ENCODE results near the gene INF2.
"Not testable (repeated sequence)": the region's sequence is repeated elsewhere in the genome, so short reads cannot be mapped to it uniquely, and the experiment has no call there.

The INF2 gene

DNA sequence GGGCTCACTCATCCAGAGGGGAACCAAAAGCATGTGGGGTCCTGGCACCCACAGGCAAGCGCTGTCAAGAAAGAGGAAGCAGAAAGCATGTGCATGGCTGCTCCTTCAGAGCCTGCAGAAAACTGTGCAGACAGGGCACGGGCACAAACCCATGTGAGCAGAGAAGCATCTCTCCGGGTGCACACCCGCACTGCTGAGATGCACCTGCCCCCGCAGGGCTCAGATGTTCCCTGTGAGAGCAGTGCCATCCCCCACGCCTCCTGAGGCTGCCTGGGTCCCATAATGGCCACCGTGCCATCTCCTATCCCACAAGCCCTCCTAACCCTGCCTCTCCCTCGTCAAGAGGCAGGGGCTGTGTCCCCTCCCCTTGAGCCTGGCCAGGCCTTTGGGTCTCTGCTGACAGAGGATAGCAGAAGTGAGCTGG lies 32.3 kb upstream of the INF2 start:
- DNase-seq (ENCODE audit: low spot score): no peak

DNA sequence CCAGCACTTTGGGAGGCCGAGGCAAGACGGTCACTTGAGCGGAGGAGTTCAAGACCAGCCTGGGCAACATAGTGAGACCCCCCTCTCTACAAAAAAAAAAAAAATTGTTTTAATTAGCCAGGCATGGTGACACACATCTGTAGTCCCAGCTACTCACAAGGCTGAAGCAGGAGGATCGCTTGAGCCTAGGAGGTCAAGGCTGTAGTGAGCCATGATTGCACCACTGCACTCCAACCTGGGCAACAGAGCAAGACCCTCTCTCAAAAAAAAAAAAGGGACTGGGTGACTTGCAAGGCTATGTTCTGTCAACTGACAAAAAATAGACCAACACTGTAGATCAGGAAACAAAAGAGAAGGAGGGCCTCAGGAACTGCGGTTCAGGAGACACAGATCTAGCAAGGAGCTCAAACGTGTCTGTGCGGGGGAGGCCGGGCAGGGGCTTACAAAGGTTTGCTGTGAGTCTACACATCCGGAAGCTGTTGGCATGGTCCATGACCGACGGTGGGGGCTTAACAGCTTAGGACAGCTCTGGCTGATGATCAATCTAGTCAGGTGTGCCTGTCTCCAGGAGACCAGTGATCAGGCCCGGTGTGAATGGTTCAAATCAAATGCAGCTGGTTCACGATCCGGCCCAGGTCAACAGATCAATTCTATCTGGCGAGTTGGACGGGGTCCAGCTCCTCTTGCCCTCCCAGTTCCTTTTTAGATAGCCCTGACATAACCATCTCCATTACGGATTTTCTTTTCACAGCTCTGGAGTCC lies 31.7 kb upstream of the INF2 start:
- no peak for DNase-seq (ENCODE audit: low spot score)

DNA sequence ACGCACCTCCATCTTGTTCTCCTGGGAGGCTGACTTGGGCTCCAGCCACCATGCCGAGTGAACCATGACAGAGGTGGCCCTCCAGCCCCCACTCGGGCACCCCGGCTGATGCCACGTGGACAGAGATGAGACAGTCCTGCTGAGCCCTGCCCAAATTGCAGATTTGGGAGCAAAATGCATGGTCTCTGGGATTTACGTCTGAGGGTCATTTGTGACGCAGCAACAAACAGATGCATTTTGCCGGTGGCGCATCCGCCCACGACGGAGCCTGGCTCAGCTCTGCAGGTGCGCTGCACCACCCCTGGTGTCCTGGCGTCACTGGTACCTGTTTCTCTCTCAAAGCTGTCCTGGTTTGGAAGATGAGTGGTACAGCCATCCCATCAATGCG lies 31.1 kb upstream of the INF2 start:
- DNase-seq (ENCODE audit: low spot score): no peak

DNA sequence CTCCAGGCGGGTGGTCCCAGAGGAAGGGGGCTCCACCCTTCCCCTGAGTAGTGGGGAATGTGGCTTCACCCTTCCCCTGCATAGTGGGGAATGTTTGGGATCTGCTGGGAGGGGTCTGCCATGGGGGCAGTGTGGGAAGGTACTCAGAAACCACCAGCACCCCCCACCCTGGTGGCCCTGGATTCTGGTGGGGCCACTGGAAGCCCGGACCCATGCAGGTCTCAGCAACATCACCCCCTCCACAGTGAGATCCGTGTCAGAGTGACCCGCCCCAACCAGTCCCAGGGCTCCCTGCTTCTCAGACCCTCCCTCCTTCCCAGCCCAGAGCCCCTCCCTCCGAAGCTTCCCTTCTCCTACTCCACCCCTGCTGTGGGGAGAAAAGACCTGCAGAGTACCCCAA lies 30.3 kb upstream of the INF2 start:
- no peak for DNase-seq (ENCODE audit: low spot score)

DNA sequence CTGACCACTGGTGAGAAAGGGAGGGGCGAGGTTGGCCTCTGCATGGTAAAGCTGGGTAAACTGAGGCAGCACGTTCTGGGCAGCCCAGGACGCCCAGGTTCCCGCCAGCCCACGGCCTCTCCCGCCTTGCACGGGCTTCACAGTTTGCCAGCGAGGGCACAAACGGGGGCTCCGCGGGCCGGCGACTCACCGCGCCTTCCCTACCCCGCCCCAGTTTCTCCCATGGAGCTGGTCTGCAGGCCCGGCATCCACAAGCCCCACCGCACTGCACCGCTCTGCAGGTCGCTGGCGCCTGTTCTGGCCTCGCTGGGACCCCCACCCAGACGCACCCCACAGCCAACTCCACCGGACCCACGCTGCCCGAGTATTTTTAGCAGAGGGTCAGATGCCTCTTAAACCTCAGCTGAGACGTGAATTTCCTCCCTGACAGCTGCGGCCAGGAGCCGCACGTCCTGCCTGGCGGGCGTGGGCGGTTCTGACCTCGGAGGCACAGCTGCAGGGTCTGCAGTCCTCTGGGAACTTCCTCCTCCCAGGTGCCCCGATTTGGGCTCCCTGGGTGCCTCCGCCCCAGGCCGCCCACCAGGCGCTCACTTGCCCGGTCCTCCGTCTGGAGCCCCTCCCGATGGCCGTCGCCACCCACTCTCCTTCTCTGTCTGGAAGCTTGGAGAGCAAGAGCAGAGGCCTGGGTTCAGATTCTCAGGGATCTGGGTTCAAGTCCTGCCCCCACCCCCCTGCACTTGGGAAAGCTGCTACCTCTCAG lies 29.5 kb upstream of the INF2 start:
- no peak for DNase-seq (ENCODE audit: low spot score)

DNA sequence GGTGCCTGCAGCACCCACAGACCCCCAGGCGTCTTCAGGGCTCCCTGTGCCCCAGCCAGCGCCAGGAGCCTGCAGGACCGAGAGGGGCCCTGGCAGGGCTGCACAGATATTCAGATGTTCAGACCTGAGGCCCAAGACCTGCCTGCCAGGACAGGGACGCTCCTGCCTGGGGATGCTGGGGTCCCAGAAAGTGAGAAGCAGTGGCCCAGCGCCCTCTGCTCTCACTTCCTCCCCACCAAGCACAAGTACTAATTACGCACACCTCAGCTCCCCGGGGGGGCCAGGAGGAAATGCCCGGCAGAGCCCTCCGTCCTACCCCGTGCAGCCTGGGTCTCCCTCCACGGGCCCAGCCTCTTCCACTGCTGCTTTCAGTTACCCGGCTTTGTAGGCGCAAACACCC lies 28.8 kb upstream of the INF2 start:
- DNase-seq (ENCODE audit: low spot score): no peak

DNA sequence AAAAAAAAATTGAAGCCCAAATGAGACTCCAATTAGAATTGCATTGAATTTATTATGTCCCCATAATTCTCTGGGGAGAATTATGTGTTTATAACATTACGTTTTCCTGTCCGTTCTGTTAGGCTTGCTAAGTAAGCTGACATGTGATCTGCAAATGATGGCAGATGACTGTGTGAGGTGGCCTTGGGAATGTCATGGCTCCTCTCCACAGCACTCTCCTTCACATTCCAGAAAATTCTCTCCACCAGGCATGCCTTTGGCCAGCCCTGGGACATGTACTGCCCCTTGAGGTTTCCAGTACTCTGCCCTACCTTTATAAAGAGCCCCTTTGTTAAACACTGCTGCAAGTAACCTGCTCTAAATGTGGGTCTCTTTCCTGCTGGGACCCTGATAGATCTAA lies 28.3 kb upstream of the INF2 start:
- DNase-seq (ENCODE audit: low spot score): no peak

DNA sequence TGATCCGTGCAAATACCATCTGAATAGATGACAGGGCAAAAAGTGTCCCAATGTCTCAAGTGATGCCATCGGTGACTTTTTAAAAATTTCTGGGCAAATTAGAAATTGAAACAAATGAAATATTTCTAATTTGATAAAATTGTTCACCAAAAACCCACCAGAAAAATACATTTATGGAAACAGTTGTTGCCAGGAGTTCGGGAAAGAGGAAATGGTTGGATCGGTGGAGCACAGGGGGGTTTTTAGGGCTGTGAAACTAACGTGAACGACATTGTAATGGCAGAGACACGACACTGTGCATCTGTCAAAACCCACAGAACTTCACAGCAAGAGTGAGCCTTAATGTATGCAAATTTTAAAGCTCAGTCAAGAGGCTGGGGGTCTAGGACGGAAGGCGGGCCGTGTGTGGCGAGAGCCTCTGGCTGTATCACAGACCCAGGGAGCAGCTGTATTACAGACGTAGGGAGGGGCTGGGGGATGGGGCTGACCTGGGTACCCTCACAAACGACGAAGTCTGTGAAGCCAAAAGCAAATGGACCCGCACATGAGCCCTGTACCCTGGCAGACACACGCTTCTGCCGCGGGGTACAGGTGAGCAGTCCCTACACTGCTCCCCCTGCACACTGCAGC lies 27.8 kb upstream of the INF2 start:
- DNase-seq (ENCODE audit: low spot score): not testable (repeated sequence)

DNA sequence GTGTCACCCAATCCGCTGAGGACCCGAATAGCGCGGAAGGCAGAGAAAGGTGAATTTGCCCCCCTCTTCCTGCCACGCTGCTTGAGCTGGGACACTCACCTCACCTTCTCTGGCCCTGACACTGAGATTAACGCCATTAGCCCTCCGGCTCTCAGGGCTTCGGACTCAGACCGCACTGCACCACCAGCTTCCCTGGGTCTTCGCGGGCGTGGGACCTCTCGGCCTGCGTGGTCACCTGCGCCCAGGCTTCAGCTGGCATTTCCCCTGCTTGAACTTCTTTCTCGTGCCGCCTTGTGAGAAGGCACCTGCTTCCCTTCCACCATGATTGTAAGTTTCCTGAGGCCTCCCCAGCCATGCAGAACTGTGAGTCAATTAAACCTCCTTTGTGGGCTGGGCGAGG lies 26.9 kb upstream of the INF2 start:
- not testable (repeated sequence) for DNase-seq (ENCODE audit: low spot score)

DNA sequence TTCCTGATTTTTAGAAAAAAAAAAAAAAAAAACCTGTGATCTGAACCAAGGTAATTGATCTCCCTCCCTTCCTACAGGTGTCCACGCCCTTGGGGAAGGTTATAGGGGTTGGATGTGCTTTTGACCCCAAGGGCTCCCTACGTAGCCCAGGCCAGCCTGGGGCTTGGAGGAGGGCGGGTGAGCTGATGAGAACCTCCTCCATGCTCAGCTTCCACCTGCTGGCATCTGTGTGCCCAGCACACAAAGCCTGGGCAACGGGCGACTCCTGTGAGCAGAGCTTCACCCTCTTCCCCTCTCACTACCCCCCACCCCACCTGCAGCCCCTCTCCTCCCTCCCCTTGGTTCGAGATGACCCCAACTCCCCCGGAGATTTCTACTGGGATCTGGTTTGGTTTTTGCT lies 25.3 kb upstream of the INF2 start:
- no peak for DNase-seq (ENCODE audit: low spot score)

DNA sequence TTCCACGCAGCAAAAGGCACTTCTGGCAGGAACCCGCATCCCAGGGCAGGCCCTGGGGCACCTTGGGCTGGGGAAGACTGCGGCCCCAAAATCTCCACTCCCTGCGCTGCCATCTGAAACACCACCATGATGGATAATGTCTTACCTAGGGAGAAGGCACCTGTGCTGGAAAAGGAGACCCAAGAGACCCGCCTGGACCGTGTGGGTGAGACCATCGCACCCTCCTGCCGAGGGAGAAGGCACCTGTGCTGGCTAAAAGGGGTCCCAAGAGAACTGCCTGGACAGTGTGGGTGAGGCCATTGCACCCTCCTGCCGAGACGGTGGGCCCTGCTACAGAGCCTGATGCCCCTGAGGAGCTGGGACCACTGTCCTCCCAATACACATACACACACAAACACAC lies 24.8 kb upstream of the INF2 start:
- DNase-seq (ENCODE audit: low spot score): no peak

DNA sequence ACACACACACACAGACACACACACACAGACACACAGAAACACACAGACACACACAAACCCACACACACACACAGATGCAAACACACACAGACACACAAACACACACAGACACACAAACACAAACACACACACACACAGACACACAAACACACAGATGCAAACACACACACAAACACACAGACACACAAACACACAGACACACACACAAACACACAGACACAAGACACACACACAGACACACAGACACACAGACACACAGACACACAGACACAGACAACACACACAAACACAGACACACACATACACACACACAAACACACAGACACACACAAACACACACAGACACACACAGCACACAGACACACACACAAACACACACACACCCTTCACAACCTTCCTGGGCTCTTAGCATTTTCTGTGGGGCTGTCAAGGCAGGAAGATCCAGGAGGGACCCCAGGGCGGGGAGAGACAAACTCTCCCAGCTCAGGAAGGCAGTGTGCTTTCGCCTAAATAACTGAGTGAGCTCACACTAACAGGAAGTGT lies 24.2 kb upstream of the INF2 start:
- DNase-seq (ENCODE audit: low spot score): no peak

DNA sequence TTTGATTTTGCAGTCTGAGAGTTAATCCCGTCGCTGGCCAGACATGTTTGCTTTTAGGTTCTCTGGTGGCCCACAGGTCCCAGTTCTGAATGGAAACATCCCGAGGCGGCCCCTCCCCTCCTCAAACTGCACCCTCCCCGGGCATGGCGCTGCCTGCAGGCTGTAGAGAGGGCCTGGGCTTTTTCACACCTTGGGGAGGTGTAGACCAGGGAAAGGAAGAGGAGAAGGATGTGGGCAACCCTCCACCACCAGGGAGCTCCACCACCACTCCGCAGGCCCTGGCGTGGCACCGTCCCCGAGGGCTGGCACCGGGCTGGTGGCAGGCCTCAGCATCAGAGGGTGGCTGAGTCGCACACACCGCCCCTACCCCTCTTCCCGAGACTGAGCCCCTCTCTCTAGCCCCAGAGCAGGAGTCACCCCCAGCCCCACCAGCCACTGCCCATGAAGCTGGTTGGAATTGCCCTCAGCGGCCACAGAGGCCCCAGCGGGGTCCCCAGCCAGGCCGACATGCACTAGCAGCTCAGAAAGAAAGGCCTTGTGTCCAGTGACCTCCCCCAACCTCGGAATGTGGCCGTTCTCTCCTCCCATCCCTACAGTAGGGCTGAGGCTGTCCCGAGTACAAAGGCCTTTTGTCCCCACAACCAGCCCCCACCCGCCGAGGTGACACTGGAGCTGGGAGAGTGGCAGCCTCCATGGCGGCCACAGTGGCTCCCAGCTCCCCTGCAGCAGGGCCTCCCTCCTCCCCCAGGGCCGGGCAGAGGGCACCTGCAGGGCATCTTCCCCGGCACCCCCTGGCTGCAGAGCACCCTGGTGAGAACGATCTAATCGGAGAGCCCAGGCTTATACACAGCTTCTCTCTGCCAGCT lies 23.5 kb upstream of the INF2 start:
- DNase-seq (ENCODE audit: low spot score): peak; percentile 85

DNA sequence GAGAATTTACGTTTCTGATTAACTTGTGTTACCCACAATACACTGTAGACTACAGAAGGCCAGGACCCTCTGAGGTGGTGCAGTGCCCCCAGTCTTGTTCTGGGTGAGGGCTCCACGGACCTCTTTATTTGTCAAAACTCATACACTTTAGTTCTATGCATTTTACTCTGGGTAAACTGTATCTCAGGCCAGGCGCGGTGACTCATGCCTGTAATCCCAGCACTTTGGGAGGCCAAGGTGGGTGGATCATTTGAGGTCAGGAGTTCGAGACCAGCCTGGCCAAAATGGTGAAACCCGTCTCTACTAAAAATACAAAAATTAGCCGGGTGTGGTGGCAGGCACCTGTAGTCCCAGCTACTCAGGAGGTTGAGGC lies 22.9 kb upstream of the INF2 start:
- not testable (repeated sequence) for DNase-seq (ENCODE audit: low spot score)

DNA sequence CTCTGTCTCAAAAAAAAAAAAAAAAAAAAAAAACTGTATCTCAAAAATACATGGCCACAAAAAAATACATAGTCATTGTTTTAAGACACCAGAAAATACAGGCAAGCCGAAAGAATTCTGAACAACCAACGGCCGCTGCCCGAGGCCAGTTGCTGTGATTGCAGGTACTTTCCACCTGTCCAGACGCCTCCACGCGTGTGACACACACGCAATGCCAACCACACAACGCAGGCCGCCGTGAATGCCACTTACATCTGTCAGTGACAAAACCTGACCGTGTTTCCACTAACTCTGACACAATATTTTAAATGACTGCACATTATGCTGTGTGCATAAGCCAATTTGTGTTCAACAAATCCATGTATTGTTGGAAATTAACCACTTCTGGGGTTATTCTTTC lies 22.4 kb upstream of the INF2 start:
- no peak for DNase-seq (ENCODE audit: low spot score)

DNA sequence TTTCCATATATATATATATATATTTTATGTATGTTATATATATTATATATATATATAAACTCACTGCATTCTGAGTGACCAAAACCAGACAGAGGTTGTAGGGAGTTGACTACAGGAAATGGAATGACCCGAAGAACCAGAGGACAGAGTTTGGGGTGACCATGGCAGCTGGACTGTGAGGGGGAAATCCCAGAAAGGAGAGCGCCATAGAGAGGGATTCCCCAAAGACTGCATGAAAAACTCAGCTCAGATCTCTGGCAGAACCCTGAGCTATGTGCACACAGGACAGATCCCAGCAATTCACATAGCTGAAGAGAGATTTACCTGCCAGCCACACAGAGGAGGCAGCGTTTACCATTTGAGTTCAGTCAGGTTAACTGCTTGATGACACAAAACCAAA lies 19.7 kb upstream of the INF2 start:
- DNase-seq (ENCODE audit: low spot score): no peak

DNA sequence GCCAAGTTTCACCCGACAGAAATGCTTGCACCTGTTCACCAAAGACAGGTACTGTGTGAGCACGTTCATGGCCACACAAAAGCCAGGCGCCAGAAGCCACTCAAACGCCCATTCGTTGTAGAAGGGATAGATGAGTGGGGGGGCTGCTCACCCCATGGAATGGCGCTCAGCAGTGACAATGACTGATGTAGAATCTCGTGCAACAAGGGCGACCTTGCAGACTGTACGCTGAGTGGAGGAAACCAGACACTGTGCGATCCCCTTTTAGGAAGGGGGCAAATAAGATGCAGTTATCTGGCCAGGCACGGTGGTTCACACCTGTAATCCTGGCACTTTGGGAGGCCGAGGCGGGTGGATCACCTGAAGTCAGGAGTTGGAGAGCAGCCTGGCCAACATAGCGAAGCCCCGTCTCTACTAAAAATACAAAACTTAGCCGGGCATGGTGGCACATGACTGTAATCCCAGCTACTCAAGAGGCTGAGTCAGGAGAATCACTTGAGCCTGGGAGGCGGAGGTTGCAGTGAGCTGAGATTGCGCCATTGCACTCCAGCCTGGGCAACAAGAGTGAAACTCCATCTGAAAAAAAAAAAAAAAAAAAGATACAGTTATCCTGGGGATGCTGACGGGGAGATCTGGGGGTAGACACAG lies 18.0 kb upstream of the INF2 start:
- not testable (repeated sequence) for DNase-seq (ENCODE audit: low spot score)

DNA sequence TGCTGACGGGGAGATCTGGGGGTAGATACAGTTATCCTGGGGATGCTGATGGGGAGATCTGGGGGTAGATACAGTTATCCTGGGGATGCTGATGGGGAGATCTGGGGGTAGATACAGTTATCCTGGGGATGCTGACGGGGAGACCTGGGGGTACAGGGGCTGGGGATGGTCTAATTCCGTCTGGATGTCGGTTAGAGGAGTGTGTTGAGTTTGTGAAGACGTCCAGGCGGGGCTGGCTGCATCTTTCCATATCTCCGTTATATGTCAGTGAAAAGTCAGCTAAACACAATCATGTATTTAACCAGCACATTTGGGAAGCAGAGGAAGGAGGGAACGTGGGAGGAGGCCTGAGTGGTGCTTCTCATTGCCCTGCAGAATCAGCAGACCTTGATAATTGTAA lies 17.3 kb upstream of the INF2 start:
- not testable (repeated sequence) for DNase-seq (ENCODE audit: low spot score)

DNA sequence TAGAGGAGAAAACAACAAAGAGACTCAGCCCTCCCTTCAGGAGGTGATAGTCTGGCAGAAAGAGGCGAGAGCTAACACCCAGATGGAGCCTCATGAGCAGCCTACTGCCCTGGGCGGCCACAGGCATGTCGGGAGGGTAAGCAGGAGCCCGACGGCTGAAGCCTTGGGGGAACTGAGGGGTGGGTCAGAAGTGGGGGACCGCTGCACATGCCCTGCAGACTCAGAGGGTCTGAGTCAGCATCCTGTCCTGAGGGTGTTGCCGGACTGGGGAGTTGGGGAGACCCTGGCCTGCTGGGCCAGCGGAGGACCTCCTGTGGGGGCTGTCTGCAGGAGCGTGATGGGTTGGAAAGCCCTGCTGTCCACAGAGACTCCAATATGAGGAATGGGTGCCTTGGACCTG lies 15.9 kb upstream of the INF2 start:
- DNase-seq (ENCODE audit: low spot score): no peak

DNA sequence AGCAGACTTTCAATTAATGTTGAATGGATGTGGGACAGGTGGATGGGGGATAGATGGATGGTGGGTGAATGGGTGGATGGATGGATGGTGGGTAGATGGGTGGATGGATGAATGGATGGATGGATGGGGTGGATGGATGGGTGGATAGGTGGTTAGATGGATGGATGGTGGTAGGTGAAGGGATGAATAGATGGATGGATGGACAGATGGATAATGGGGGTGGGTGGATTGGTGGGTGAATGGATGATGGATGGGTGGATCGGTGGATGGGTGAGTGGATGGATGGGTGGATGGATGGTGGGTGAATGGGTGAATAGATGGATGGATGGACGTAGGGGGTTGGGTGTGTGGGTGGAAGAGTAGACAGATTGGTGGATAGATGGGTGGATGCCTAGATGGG lies 14.0 kb upstream of the INF2 start:
- DNase-seq (ENCODE audit: low spot score): no peak

DNA sequence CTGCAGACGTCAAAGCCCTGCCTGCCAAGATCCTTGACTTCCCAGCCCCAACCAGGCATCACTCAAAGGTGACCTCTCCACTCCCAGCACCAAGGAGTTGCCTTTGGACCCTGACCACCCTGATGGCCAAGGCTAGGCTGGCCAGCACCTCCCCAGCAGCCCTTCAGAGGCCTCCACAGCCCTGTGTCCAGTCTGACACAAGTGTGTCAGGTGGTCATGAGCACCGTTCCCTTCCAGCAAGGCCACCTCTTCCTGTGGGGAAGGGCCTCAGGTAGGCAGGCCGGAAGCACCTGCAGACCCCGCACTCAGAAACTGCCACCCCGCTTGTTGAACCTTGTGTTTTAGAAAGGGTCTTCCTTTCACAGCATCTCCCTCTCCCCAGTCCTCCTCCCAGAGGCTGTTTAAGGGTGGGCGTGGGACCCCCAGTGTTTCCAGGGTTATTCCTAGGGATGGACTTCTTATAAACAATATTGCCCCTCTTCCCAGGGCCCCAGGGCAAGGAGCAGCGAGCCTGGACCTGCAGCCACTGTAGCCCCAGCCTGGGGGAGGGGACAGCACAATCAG lies 13.2 kb upstream of the INF2 start:
- DNase-seq (ENCODE audit: low spot score): no peak
